GM19240 (cell line): ENCODE measurements around the gene GPR141.
A peak's percentile ranks its signal among the peaks of the same experiment; 100 is the strongest.

Source experiments
- DNase-seq: peaks from one replicate; pipeline ENCODE4 v3.0.0; 2011; ENCODE audit warnings: low spot score; ENCODE audit not compliant: insufficient read length

Gene GPR141

GRCh38 chr7:37782166-37782565, 98.6 kb downstream of the GPR141 start:
- DNase-seq = no peak

DNA sequence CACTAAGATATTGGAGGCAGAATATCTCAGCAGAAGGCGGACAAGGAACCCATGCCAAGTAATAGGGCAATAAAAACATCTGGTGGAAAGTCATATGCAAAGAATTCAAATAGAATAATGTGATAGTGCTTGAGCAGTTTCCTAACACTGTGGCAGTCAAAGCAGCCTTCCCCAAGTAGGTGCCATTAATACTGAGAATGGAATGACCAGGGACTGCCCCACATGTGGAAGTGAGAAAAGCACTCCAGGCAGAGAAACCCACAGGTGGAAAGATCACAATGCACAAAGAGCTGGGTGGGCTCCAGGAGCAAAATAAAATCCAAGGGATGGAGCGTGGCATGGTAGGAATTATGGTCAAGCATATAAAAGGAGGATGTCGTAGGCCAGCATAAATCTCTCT, 100.4 kb downstream of the GPR141 start:
- no peak for DNase-seq

DNA sequence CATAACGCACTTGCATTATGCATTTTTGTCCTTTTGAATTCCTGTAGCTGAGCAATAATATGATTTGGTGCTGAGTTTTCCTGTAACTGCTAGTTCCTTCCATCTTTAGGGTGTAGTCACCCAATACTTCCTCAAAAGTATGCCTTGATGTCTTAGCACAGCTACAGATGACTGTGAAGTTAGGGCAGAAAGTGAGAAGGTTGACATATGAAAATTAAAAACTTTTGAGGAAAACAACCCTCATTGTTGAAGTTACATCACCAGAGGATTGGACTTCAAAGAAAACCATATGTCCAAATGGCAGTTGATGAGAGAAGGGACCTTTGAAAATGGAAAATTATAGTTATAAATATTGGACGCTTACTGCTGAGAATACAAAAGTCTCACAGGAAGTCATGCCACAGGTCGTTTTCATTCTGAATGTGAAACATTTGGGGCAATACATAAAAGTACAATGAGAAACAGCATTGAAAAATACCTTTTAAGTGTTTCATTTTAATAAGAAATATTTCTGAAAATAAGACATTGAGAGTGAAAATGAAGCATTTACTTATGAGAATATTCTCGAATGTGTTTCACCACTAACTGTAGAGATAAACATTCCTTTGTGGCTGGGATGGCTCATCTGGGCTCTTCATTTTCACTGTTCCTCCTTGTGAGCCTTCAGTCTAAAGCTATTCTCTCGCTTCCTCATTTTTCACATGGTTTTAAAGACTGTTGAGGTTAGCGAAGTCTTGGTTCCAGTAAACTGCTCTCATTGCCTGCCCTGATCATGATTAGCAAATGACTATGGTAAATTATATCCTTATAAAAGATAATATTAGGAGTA, 103.4 kb downstream of the GPR141 start:
- DNase-seq = peak; percentile 27
